A549 (cell line): ENCODE results near the gene DCBLD2.

Source experiments
- EHMT2 ChIP-seq: fragments of 200-600 bp; sonication (generic); IDR thresholded peaks from 2 replicates; pipeline ENCODE4 v1.6.1; 2016; ENCODE audit warnings: antibody characterized with exemption, low read depth, mild to moderate bottlenecking, moderate library complexity
- ESRRA ChIP-seq: fragments of 150-350 bp; IDR thresholded peaks from 2 replicates; pipeline ENCODE4 v1.6.1; 2014; ENCODE audit warnings: mild to moderate bottlenecking, low read length, borderline replicate concordance
- PHF8 ChIP-seq: fragments of 200-600 bp; sonication (generic); IDR thresholded peaks from 2 replicates; pipeline ENCODE4 v1.6.1; 2016; ENCODE audit warnings: low read depth, mild to moderate bottlenecking, antibody characterized with exemption, moderate library complexity, borderline replicate concordance
- POLR2A ChIP-seq: IDR thresholded peaks from 2 replicates; pipeline ENCODE4 v1.6.1; 2012; ENCODE audit warnings: mild to moderate bottlenecking, low read length
- RCOR1 ChIP-seq: fragments of 150-350 bp; IDR thresholded peaks from 2 replicates; pipeline ENCODE4 v1.6.1; 2014; ENCODE audit warnings: antibody characterized with exemption, low read length, low read depth
- SMC3 ChIP-seq: fragments of >200 bp; sonication (Bioruptor Twin); formaldehyde crosslinking; IDR thresholded peaks from 3 replicates; pipeline ENCODE4 v1.6.1; 2018; ENCODE audit warnings: inconsistent platforms
- TF ChIP-seq, protein P1 (sequence below): IDR thresholded peaks from 2 replicates; pipeline ENCODE4 v1.6.1; 2012
- TF ChIP-seq, protein P2 (sequence below): fragments of >200 bp; sonication (Bioruptor Twin); formaldehyde crosslinking; IDR thresholded peaks from 3 replicates; pipeline ENCODE4 v1.5.1; 2016

DNA sequence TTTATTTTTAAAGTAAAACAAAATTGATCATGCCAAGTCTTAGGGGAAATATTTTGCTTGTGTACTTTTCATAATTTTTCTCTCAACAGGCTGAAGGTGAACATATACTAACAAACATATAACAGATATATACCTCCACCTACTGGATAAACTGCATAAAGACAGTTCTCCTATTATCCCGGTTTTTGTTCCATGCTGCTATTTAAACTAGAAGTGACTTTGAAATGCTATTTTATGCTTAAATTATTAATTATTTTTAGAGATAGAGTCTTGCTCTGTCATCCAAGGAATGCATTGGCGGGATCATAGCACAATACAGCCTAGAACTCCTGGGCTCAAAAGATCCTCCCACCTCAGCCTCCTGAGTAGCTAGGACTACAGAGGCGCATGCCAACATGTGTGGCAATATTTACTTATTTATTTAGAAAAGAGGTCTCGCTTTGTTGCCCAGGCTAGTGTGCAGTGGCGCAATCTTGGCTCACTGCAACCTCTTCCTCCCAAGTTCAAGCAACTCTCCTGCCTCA, 88.6 kb downstream of the DCBLD2 start:
- TF ChIP-seq RCOR1 (no peak), SMC3 (peak; percentile 54), PHF8 (no peak), EHMT2 (no peak), POLR2A (no peak), ESRRA (no peak)
- TF ChIP-seq, protein P1, sequence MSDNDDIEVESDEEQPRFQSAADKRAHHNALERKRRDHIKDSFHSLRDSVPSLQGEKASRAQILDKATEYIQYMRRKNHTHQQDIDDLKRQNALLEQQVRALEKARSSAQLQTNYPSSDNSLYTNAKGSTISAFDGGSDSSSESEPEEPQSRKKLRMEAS = peak; percentile 71
- TF ChIP-seq, protein P2, sequence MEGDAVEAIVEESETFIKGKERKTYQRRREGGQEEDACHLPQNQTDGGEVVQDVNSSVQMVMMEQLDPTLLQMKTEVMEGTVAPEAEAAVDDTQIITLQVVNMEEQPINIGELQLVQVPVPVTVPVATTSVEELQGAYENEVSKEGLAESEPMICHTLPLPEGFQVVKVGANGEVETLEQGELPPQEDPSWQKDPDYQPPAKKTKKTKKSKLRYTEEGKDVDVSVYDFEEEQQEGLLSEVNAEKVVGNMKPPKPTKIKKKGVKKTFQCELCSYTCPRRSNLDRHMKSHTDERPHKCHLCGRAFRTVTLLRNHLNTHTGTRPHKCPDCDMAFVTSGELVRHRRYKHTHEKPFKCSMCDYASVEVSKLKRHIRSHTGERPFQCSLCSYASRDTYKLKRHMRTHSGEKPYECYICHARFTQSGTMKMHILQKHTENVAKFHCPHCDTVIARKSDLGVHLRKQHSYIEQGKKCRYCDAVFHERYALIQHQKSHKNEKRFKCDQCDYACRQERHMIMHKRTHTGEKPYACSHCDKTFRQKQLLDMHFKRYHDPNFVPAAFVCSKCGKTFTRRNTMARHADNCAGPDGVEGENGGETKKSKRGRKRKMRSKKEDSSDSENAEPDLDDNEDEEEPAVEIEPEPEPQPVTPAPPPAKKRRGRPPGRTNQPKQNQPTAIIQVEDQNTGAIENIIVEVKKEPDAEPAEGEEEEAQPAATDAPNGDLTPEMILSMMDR = peak; percentile 76
